Transverse colon (tissue), 3 donors: Measurements from ENCODE around the gene DOP1B.

Source experiments
- POLR2A ChIP-seq: fragments of 450-650 bp; IDR thresholded peaks from one replicate; pipeline ENCODE4 v1.6.1; 2016; ENCODE audit warnings: antibody characterized with exemption, mild to moderate bottlenecking, moderate library complexity
- TF ChIP-seq, protein P1 (sequence below), 5 experiments: fragments of 200-600 bp in 3 of 5; fragments of 450-650 bp in 2 of 5; sonication (generic) in 3 of 5; IDR thresholded peaks; 1 replicate in 2 of 5; 2 replicates in 3 of 5; pipeline ENCODE4 v1.5.1; 2016 to 2017; ENCODE audit warnings: antibody characterized with exemption in 5 of 5, inconsistent platforms in 3 of 5, mild to moderate bottlenecking in 2 of 5, moderate library complexity in 1 of 5

DNA sequence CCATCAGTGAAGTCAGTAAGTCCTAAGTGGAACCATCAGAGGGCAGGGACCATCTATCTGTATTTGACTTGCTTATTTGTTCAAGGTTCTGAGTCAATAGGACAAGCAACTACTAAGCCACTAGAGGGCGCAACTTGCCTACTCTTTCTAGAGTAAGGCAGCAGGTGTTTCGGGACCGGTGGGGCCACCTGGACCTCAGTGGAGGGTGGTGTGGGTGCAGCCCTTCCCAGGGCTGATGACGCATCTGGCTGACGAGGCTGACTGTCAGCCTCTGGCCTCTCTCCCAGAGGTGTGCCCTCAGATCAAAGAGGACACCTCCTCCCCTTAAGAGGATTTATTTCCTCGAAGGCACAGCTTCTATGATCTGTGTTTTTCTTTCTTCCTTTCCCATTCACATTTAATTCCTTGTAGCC lies 15.1 kb upstream of the DOP1B start:
- TF ChIP-seq POLR2A, result peak; percentile 19
- TF ChIP-seq, protein P1, sequence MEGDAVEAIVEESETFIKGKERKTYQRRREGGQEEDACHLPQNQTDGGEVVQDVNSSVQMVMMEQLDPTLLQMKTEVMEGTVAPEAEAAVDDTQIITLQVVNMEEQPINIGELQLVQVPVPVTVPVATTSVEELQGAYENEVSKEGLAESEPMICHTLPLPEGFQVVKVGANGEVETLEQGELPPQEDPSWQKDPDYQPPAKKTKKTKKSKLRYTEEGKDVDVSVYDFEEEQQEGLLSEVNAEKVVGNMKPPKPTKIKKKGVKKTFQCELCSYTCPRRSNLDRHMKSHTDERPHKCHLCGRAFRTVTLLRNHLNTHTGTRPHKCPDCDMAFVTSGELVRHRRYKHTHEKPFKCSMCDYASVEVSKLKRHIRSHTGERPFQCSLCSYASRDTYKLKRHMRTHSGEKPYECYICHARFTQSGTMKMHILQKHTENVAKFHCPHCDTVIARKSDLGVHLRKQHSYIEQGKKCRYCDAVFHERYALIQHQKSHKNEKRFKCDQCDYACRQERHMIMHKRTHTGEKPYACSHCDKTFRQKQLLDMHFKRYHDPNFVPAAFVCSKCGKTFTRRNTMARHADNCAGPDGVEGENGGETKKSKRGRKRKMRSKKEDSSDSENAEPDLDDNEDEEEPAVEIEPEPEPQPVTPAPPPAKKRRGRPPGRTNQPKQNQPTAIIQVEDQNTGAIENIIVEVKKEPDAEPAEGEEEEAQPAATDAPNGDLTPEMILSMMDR (IDR thresholded peaks at IDR 0.05), result peak; percentile 78 to 96 (median 88)
